Astrocyte of the spinal cord (primary cell): ENCODE data around the gene ELMO1.

Experiments
- DNase-seq: peaks from one replicate; pipeline ENCODE4 v3.0.0; 2011; ENCODE audit warnings: low read depth, low spot score
- H3K4me3 ChIP-seq: 2 replicates; pipeline ENCODE4 v1.5.1; 2011; ENCODE audit warnings: low read depth, mild to moderate bottlenecking, low read length, moderate library complexity
- CTCF ChIP-seq: IDR thresholded peaks from 2 replicates; pipeline ENCODE4 v1.5.1; 2012; ENCODE audit warnings: low read depth, mild to moderate bottlenecking, low read length, inconsistent platforms
- in situ Hi-C: cut with HindIII; loops from 2 replicates; pipeline ENCODE4 v1.10.0; 2017; ENCODE audit warnings: low sequenced_read_pairs

Gene ELMO1

GRCh38 chr7:37283716-37284115, 164.9 kb downstream of the ELMO1 start:
- in situ Hi-C loops, result no loop called here

GRCh38 chr7:37282927-37283326, 165.7 kb downstream of the ELMO1 start:
- in situ Hi-C loops, result no loop called here
- no peak for TF ChIP-seq CTCF
- DNase-seq, result no peak
- H3K4me3 ChIP-seq, result no peak overlapping the region

More at GRCh38 chr7:37283716-37284115, 164.9 kb downstream of the ELMO1 start:
- no peak for DNase-seq
- H3K4me3 ChIP-seq, result no peak overlapping the region
- TF ChIP-seq CTCF, result no peak

GRCh38 chr7:37282093-37282444, 166.6 kb downstream of the ELMO1 start:
- in situ Hi-C loops, result no loop called here
- DNase-seq, result no peak
- no peak for TF ChIP-seq CTCF
- H3K4me3 ChIP-seq, result no peak overlapping the region

- no peak for DNase-seq
- TF ChIP-seq CTCF, result no peak
Measured at GRCh38 chr7:37281368-37282092, 167.1 kb downstream of the ELMO1 start.

GRCh38 chr7:37277513-37277912, 171.2 kb downstream of the ELMO1 start:
- no peak for DNase-seq
- in situ Hi-C loops, result no loop called here
- no peak overlapping the region for H3K4me3 ChIP-seq
- no peak for TF ChIP-seq CTCF

More at GRCh38 chr7:37281368-37282092, 167.1 kb downstream of the ELMO1 start:
- in situ Hi-C loops, result no loop called here
- no peak overlapping the region for H3K4me3 ChIP-seq

GRCh38 chr7:37275078-37275710, 173.5 kb downstream of the ELMO1 start:
- H3K4me3 ChIP-seq, result no peak overlapping the region
- in situ Hi-C loops, result no loop called here
- TF ChIP-seq CTCF, result no peak
- DNase-seq, result no peak
